HG03159 (cell line): Measurements from ENCODE around the gene GCGR.

Experiments used
- ATAC-seq: cut with Tn5 transposase; IDR thresholded peaks from one replicate; pipeline ENCODE4 v1.9.1; 2021; ENCODE audit warnings: mild to moderate bottlenecking, moderate library complexity; ENCODE audit not compliant: unreplicated experiment

Gene GCGR

GRCh38 chr17:81811705-81812570, 8.0 kb downstream of the GCGR start:
- ATAC-seq = no peak

- ATAC-seq = no peak
These were observed 8.8 kb downstream of the GCGR start for GRCh38 chr17:81812571-81813370.

- ATAC-seq = no peak
These were observed 9.4 kb downstream of the GCGR start for GRCh38 chr17:81813371-81813684.

GRCh38 chr17:81813861-81814683, 10.1 kb downstream of the GCGR start:
- no peak for ATAC-seq

GRCh38 chr17:81814748-81815645, 11.0 kb downstream of the GCGR start:
- ATAC-seq = no peak

- ATAC-seq = no peak
These were observed 11.7 kb downstream of the GCGR start for GRCh38 chr17:81815646-81815986.

- ATAC-seq = no peak
These were observed 13.8 kb downstream of the GCGR start for GRCh38 chr17:81817758-81818147.

GRCh38 chr17:81819708-81820107, 15.8 kb downstream of the GCGR start:
- no peak for ATAC-seq

- no peak for ATAC-seq
These were observed 17.2 kb downstream of the GCGR start for GRCh38 chr17:81821147-81821546.

GRCh38 chr17:81821603-81822311, 17.8 kb downstream of the GCGR start:
- no peak for ATAC-seq

- no peak for ATAC-seq
These were observed 18.3 kb downstream of the GCGR start for GRCh38 chr17:81822312-81822637.

- no peak for ATAC-seq
These were observed 19.3 kb downstream of the GCGR start for GRCh38 chr17:81822996-81823819.

GRCh38 chr17:81823820-81824550, 20.0 kb downstream of the GCGR start:
- ATAC-seq = no peak

- ATAC-seq = no peak
These were observed 20.6 kb downstream of the GCGR start for GRCh38 chr17:81824595-81824994.

- no peak for ATAC-seq
These were observed 22.0 kb downstream of the GCGR start for GRCh38 chr17:81825841-81826466.

GRCh38 chr17:81828656-81829055, 24.7 kb downstream of the GCGR start:
- ATAC-seq = no peak

- no peak for ATAC-seq
These were observed 25.9 kb downstream of the GCGR start for GRCh38 chr17:81829858-81830257.

- no peak for ATAC-seq
These were observed 27.6 kb downstream of the GCGR start for GRCh38 chr17:81831563-81831956.
